Prostate gland (tissue), 2 donors: ENCODE measurements around the gene NCOA1.

ENCODE experiments used
- CTCF ChIP-seq, 4 experiments: fragments of 200-600 bp in 2 of 4; fragments of 450-650 bp in 2 of 4; sonication (generic) in 2 of 4; IDR thresholded peaks; 1 replicate in 3 of 4; 2 replicates in 1 of 4; pipeline ENCODE4 v1.5.1; 2016 to 2019; ENCODE audit warnings: antibody characterized with exemption in 4 of 4, mild to moderate bottlenecking in 2 of 4, moderate library complexity in 2 of 4
- POLR2A ChIP-seq: fragments of 450-650 bp; IDR thresholded peaks from one replicate; pipeline ENCODE4 v1.6.1; 2016; ENCODE audit warnings: antibody characterized with exemption, mild to moderate bottlenecking

GRCh38 chr2:24768013-24768412 is 277.0 kb downstream of the NCOA1 start:
- TF ChIP-seq CTCF (IDR thresholded peaks at IDR 0.05) (no peak), POLR2A (no peak)
